WTC11 (cell line): ENCODE results near the gene RNASEH1. TPM values are rescaled to one million over a fixed set of nuclear protein-coding genes. Genes with fewer than 3 reads are reported as not detected.

Source experiments
- ATAC-seq: fragments of 200-7000 bp; cut with Tn5 transposase; 2 replicates; pipeline ENCODE4 v1.10.0; 2021; ENCODE audit warnings: mild to moderate bottlenecking, moderate library complexity
- CTCF ChIA-PET: fragments of 300-600 bp; sonication (Branson Sonifier 250); formaldehyde crosslinking; loops from one replicate; lab custom pipeline; 2021; ENCODE audit warnings: antibody characterized with exemption; lab: Charles Lee
- POLR2A ChIA-PET: fragments of 350-600 bp; sonication (Branson Sonifier 250); formaldehyde crosslinking; loops from one replicate; lab custom pipeline; 2021; ENCODE audit warnings: antibody characterized with exemption; lab: Charles Lee
- DNase-seq: peaks from one replicate; pipeline ENCODE4 v3.0.0; 2021; ENCODE audit warnings: low spot score
- H3K27ac Mint-ChIP-seq: 2 replicates; pipeline ENCODE4 v1.8.0; 2021; ENCODE audit warnings: mixed read lengths
- H3K27me3 Mint-ChIP-seq: 2 replicates; pipeline ENCODE4 v1.8.0; 2021; ENCODE audit warnings: low read depth, mild to moderate bottlenecking, moderate library complexity, mixed read lengths
- H3K36me3 Mint-ChIP-seq: 2 replicates; pipeline ENCODE4 v1.8.0; 2021; ENCODE audit warnings: mixed read lengths
- H3K4me1 Mint-ChIP-seq: 2 replicates; pipeline ENCODE4 v1.8.0; 2022; ENCODE audit warnings: mixed read lengths
- H3K4me3 Mint-ChIP-seq: 2 replicates; pipeline ENCODE4 v1.8.0; 2021; ENCODE audit warnings: mild to moderate bottlenecking, moderate library complexity, mixed read lengths
- H3K9me3 Mint-ChIP-seq: 2 replicates; pipeline ENCODE4 v1.8.0; 2021; ENCODE audit warnings: mixed read lengths
- EMX1 ChIP-seq: fragments of 250-450 bp; sonication (Bioruptor Pico); IDR thresholded peaks from 2 replicates; pipeline ENCODE4 v1.8.0; 2021; ENCODE audit warnings: mild to moderate bottlenecking
- GABPB1 ChIP-seq: sonication (generic); formaldehyde crosslinking; IDR thresholded peaks from 2 replicates; pipeline ENCODE4 v1.8.1; 2023; ENCODE audit warnings: mild to moderate bottlenecking, missing genetic modification reagents
- GRHL2 ChIP-seq: fragments of 250-450 bp; sonication (Bioruptor Pico); IDR thresholded peaks from 2 replicates; pipeline ENCODE4 v1.8.0; 2022; ENCODE audit warnings: mild to moderate bottlenecking, moderate library complexity; ENCODE audit not compliant: insufficient replicate concordance, severe bottlenecking
- NR1H2 ChIP-seq: sonication (generic); formaldehyde crosslinking; IDR thresholded peaks from 2 replicates; pipeline ENCODE4 v1.9.0; 2021; ENCODE audit warnings: mild to moderate bottlenecking, moderate library complexity, missing genetic modification reagents
- RELA ChIP-seq: sonication (generic); formaldehyde crosslinking; IDR thresholded peaks from 2 replicates; pipeline ENCODE4 v1.8.1; 2022; ENCODE audit warnings: missing genetic modification reagents, mild to moderate bottlenecking, borderline replicate concordance
- RORB ChIP-seq: fragments of 250-450 bp; sonication (Bioruptor Pico); IDR thresholded peaks from 2 replicates; pipeline ENCODE4 v1.9.0; 2021; ENCODE audit warnings: mild to moderate bottlenecking
- TEAD1 ChIP-seq: sonication (generic); formaldehyde crosslinking; IDR thresholded peaks from 2 replicates; pipeline ENCODE4 v1.8.0; 2022; ENCODE audit warnings: mild to moderate bottlenecking, missing genetic modification reagents
- TP53 ChIP-seq: sonication (generic); formaldehyde crosslinking; IDR thresholded peaks from 2 replicates; pipeline ENCODE4 v1.8.1; 2023; ENCODE audit warnings: mild to moderate bottlenecking, missing genetic modification reagents
- ZNF263 ChIP-seq: sonication (generic); formaldehyde crosslinking; IDR thresholded peaks from 2 replicates; pipeline ENCODE4 v1.8.1; 2022; ENCODE audit warnings: low read depth, mild to moderate bottlenecking, moderate library complexity, missing genetic modification reagents
- ZNF396 ChIP-seq: fragments of 250-450 bp; sonication (Bioruptor Pico); IDR thresholded peaks from 2 replicates; pipeline ENCODE4 v1.8.0; 2021; ENCODE audit warnings: mild to moderate bottlenecking, moderate library complexity, borderline replicate concordance
- total RNA-seq: library from RNA; stranded (reverse); gene quantifications from 3 replicates; pipeline ENCODE4 v1.2.3, GENCODE V29; 2021
- TF ChIP-seq, protein P1 (sequence below): sonication (generic); formaldehyde crosslinking; IDR thresholded peaks from 2 replicates; pipeline ENCODE4 v1.8.0; 2023; ENCODE audit warnings: mild to moderate bottlenecking, missing genetic modification reagents
- TF ChIP-seq, protein P2 (sequence below): fragments of 250-450 bp; sonication (Bioruptor Pico); IDR thresholded peaks from 2 replicates; pipeline ENCODE4 v1.9.0; 2021; ENCODE audit warnings: mild to moderate bottlenecking
- TF ChIP-seq, protein P3 (sequence below): sonication (generic); formaldehyde crosslinking; IDR thresholded peaks from 2 replicates; pipeline ENCODE4 v1.8.1; 2022; ENCODE audit warnings: low read depth, mild to moderate bottlenecking, moderate library complexity, missing genetic modification reagents, borderline replicate concordance
- TF ChIP-seq, protein P4 (sequence below): fragments of 200-600 bp; IDR thresholded peaks from 2 replicates; pipeline ENCODE4 v1.8.0; 2022; ENCODE audit warnings: antibody characterized with exemption
- TF ChIP-seq, protein P5 (sequence below): fragments of 250-450 bp; sonication (Bioruptor Pico); IDR thresholded peaks from 2 replicates; pipeline ENCODE4 v1.9.0; 2021; ENCODE audit warnings: moderate library complexity, mild to moderate bottlenecking, inconsistent platforms, borderline replicate concordance
- TF ChIP-seq, protein P6 (sequence below): sonication (generic); formaldehyde crosslinking; IDR thresholded peaks from 2 replicates; pipeline ENCODE4 v1.8.0; 2022; ENCODE audit warnings: mild to moderate bottlenecking, missing genetic modification reagents
- TF ChIP-seq, protein P7 (sequence below): sonication (generic); formaldehyde crosslinking; IDR thresholded peaks from 2 replicates; pipeline ENCODE4 v1.8.1; 2022; ENCODE audit warnings: mild to moderate bottlenecking, missing genetic modification reagents, moderate library complexity, borderline replicate concordance

RNASEH1 gene
- total RNA-seq, 1 experiment from 2014 or later: 44.4 TPM

DNA sequence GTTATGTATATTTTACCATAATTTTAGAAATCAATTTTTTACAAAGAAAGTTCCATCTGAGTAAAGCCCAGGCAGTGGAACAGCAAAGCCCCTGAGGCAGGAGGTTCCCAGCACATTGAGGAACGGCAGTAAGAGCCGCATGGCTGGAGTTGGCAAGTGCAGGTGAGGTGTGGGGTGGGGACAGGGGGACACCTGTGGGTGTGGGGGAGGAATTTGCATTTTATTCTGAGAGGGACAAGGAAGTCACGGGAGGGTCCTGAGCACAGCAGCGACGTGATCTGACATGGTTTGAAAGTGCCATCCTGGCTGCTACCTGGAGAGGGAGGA, 22.7 kb downstream of the RNASEH1 start (continued):
- TF ChIP-seq, protein P1, sequence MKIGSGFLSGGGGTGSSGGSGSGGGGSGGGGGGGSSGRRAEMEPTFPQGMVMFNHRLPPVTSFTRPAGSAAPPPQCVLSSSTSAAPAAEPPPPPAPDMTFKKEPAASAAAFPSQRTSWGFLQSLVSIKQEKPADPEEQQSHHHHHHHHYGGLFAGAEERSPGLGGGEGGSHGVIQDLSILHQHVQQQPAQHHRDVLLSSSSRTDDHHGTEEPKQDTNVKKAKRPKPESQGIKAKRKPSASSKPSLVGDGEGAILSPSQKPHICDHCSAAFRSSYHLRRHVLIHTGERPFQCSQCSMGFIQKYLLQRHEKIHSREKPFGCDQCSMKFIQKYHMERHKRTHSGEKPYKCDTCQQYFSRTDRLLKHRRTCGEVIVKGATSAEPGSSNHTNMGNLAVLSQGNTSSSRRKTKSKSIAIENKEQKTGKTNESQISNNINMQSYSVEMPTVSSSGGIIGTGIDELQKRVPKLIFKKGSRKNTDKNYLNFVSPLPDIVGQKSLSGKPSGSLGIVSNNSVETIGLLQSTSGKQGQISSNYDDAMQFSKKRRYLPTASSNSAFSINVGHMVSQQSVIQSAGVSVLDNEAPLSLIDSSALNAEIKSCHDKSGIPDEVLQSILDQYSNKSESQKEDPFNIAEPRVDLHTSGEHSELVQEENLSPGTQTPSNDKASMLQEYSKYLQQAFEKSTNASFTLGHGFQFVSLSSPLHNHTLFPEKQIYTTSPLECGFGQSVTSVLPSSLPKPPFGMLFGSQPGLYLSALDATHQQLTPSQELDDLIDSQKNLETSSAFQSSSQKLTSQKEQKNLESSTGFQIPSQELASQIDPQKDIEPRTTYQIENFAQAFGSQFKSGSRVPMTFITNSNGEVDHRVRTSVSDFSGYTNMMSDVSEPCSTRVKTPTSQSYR (CRISPR knock-in tag): no peak
- TF ChIP-seq GABPB1 (CRISPR knock-in tag): no peak

DNA sequence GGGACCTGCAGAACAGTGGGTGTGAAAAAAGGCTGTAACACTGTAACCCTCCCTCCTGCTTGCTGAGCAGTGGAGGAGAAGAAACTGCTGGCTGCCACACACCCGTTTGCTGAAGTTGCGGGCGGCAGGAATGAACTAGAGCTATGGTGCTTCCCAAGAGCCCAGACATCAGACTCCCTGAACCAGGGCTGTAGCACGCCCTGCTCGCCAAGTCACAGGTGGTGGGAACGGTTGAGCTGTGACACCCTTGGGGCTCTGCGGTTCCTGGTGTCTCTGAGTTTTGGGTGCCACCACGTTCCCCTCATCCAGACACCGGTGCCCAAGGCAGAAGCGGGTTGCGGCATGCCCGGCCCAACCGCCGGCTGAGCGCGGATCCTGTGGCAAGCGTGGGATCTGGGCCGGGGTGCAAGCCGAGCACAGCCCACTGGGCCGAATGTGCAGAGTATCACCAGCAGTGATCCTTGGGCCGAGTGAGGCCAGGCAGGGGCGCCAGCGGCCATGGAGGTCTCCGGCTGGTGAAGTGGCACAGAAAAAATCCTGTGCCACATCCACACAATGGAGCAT, 23.8 kb downstream of the RNASEH1 start:
- H3K4me1 Mint-ChIP-seq: peaks cover 10% of the 10 kb centered on the region
- ATAC-seq (no peak), DNase-seq (no peak)
- no peak overlapping the region for H3K4me3 Mint-ChIP-seq
- H3K36me3 Mint-ChIP-seq: no peaks in the 10 kb centered on the region
- TF ChIP-seq TP53 (CRISPR knock-in tag) (no peak), ZNF263 (no peak), EMX1 (CRISPR knock-in tag) (no peak), GRHL2 (CRISPR knock-in tag) (no peak), ZNF396 (CRISPR knock-in tag) (no peak), TEAD1 (CRISPR knock-in tag) (no peak), NR1H2 (CRISPR knock-in tag) (no peak), RORB (no peak), RELA (no peak)
- TF ChIP-seq, protein P2, sequence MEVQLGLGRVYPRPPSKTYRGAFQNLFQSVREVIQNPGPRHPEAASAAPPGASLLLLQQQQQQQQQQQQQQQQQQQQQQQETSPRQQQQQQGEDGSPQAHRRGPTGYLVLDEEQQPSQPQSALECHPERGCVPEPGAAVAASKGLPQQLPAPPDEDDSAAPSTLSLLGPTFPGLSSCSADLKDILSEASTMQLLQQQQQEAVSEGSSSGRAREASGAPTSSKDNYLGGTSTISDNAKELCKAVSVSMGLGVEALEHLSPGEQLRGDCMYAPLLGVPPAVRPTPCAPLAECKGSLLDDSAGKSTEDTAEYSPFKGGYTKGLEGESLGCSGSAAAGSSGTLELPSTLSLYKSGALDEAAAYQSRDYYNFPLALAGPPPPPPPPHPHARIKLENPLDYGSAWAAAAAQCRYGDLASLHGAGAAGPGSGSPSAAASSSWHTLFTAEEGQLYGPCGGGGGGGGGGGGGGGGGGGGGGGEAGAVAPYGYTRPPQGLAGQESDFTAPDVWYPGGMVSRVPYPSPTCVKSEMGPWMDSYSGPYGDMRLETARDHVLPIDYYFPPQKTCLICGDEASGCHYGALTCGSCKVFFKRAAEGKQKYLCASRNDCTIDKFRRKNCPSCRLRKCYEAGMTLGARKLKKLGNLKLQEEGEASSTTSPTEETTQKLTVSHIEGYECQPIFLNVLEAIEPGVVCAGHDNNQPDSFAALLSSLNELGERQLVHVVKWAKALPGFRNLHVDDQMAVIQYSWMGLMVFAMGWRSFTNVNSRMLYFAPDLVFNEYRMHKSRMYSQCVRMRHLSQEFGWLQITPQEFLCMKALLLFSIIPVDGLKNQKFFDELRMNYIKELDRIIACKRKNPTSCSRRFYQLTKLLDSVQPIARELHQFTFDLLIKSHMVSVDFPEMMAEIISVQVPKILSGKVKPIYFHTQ (CRISPR knock-in tag): no peak
- TF ChIP-seq, protein P3, sequence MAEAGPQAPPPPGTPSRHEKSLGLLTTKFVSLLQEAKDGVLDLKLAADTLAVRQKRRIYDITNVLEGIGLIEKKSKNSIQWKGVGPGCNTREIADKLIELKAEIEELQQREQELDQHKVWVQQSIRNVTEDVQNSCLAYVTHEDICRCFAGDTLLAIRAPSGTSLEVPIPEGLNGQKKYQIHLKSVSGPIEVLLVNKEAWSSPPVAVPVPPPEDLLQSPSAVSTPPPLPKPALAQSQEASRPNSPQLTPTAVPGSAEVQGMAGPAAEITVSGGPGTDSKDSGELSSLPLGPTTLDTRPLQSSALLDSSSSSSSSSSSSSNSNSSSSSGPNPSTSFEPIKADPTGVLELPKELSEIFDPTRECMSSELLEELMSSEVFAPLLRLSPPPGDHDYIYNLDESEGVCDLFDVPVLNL (CRISPR knock-in tag): no peak
- TF ChIP-seq, protein P4, sequence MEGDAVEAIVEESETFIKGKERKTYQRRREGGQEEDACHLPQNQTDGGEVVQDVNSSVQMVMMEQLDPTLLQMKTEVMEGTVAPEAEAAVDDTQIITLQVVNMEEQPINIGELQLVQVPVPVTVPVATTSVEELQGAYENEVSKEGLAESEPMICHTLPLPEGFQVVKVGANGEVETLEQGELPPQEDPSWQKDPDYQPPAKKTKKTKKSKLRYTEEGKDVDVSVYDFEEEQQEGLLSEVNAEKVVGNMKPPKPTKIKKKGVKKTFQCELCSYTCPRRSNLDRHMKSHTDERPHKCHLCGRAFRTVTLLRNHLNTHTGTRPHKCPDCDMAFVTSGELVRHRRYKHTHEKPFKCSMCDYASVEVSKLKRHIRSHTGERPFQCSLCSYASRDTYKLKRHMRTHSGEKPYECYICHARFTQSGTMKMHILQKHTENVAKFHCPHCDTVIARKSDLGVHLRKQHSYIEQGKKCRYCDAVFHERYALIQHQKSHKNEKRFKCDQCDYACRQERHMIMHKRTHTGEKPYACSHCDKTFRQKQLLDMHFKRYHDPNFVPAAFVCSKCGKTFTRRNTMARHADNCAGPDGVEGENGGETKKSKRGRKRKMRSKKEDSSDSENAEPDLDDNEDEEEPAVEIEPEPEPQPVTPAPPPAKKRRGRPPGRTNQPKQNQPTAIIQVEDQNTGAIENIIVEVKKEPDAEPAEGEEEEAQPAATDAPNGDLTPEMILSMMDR: no peak
- TF ChIP-seq, protein P5, sequence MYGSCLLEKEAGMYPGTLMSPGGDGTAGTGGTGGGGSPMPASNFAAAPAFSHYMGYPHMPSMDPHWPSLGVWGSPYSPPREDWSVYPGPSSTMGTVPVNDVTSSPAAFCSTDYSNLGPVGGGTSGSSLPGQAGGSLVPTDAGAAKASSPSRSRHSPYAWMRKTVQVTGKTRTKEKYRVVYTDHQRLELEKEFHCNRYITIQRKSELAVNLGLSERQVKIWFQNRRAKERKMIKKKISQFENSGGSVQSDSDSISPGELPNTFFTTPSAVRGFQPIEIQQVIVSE (CRISPR knock-in tag): no peak
- TF ChIP-seq, protein P6, sequence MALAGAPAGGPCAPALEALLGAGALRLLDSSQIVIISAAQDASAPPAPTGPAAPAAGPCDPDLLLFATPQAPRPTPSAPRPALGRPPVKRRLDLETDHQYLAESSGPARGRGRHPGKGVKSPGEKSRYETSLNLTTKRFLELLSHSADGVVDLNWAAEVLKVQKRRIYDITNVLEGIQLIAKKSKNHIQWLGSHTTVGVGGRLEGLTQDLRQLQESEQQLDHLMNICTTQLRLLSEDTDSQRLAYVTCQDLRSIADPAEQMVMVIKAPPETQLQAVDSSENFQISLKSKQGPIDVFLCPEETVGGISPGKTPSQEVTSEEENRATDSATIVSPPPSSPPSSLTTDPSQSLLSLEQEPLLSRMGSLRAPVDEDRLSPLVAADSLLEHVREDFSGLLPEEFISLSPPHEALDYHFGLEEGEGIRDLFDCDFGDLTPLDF: no peak
- TF ChIP-seq, protein P7, sequence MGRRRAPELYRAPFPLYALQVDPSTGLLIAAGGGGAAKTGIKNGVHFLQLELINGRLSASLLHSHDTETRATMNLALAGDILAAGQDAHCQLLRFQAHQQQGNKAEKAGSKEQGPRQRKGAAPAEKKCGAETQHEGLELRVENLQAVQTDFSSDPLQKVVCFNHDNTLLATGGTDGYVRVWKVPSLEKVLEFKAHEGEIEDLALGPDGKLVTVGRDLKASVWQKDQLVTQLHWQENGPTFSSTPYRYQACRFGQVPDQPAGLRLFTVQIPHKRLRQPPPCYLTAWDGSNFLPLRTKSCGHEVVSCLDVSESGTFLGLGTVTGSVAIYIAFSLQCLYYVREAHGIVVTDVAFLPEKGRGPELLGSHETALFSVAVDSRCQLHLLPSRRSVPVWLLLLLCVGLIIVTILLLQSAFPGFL (CRISPR knock-in tag): no peak
- CTCF ChIA-PET: interaction anchor here (1.8 kb wide), 1 partner anchor 110 kb away, joined by 5 read pairs; no protein-coding TSS in a partner anchor
- H3K27me3 Mint-ChIP-seq: no peaks in the 10 kb centered on the region
- POLR2A ChIA-PET: interaction anchor here (1.2 kb wide), 1 partner anchor 24 kb away, joined by 3 read pairs; the partner anchor contains the start of gene RNASEH1
- no peak overlapping the region for H3K27ac Mint-ChIP-seq
- peaks cover 7% of the 10 kb centered on the region for H3K9me3 Mint-ChIP-seq
